ENCODE measurements around the gene PI4KA.

PI4KA gene

DNA sequence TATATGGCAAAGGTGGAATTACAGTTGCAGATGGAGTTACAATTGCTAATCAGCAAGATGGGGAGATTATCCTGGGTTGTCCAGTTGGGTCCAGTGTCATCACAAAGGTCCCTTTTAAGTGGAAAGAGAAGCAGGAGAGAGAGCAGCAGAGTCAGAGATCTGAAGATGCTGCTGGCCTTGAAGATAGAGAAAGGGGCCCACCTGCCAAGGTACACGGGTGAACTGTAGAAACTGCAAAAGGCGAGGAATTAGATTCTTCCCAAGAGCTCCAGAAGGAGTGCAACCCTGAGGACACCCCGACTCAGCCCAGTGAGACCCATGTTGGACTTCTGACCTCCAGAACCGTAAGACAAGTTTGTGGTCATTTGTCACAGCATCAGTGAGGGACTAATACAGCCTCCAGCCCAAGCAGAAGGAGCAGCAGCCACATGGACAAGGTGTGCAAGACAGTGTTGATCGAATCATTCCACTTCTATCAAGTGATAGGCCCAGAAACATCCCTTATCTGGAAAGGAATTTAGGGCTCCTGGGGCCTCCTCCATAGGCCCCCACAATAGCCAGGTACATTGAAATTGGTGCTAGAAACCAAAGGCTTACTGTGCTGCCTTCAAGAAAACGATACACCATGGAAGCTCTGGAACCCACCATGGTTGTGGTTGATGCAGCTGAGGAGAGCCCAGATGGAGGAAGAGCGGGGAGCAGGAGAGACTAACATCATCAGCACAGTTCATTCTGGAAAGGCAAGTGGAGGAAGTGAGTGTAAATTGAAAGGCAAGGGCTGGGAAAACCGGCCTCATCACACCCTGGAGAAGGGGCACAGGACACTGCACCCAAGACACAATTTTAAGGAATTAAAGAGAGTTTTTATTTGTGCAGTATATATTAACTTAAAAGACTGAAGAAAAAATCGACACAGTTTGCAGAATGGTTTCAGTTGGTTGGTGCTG lies 23.5 kb upstream of the PI4KA start:
- no peak for TF ChIP-seq EZH2phosphoT487 (IDR thresholded peaks at IDR 0.05; ENCODE audit: low read depth)
- TF ChIP-seq, protein P1, sequence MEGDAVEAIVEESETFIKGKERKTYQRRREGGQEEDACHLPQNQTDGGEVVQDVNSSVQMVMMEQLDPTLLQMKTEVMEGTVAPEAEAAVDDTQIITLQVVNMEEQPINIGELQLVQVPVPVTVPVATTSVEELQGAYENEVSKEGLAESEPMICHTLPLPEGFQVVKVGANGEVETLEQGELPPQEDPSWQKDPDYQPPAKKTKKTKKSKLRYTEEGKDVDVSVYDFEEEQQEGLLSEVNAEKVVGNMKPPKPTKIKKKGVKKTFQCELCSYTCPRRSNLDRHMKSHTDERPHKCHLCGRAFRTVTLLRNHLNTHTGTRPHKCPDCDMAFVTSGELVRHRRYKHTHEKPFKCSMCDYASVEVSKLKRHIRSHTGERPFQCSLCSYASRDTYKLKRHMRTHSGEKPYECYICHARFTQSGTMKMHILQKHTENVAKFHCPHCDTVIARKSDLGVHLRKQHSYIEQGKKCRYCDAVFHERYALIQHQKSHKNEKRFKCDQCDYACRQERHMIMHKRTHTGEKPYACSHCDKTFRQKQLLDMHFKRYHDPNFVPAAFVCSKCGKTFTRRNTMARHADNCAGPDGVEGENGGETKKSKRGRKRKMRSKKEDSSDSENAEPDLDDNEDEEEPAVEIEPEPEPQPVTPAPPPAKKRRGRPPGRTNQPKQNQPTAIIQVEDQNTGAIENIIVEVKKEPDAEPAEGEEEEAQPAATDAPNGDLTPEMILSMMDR (IDR thresholded peaks at IDR 0.05; ENCODE audit: low read depth, low read length): no peak
- Histone ChIP-seq H3K9me3 (ENCODE audit: insufficient read depth, low read length) (no peaks in the 10 kb centered on the region), H3K36me3 (replicated peaks; ENCODE audit: low read depth, low read length) (no peaks in the 10 kb centered on the region), H2AFZ (ENCODE audit: low read depth, low read length) (no peak overlapping the region), H3K9ac (ENCODE audit: low read length) (no peak overlapping the region), H3K27me3 (ENCODE audit: low read depth, low read length) (no peaks in the 10 kb centered on the region), H3K4me3 (ENCODE audit: low read length) (no peak overlapping the region), H3K4me2 (ENCODE audit: low read length) (no peak overlapping the region), H3K79me2 (ENCODE audit: low read length) (no peaks in the 10 kb centered on the region), H4K20me1 (ENCODE audit: insufficient read depth, low read length) (no peaks in the 10 kb centered on the region), H3K4me1 (ENCODE audit: low read length) (no peaks in the 10 kb centered on the region), H3K27ac (ENCODE audit: low read length) (no peak overlapping the region)

DNA sequence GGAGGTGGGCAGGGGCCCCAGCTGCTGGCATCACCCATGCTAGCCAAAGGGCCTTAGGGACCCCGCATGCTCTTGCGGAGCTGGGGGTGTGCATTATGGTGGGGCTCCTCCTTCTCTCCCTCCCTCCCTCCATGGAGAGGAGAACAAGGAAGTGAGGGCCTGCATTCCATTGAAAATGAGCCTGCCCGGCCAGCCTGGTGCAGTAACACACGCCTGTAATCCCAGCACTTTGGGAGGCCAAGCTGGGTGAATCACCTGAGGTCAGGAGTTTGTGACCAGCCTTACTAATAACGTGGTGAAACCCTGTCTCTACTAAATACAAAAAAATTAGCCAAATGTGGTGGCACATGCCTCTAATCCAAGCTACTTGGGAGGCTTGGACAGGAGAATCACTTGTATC lies 22.6 kb upstream of the PI4KA start:
- Histone ChIP-seq H3K4me3 (ENCODE audit: low read length) (no peak overlapping the region), H3K4me1 (ENCODE audit: low read length) (no peaks in the 10 kb centered on the region), H3K4me2 (ENCODE audit: low read length) (no peak overlapping the region), H3K9me3 (ENCODE audit: insufficient read depth, low read length) (no peaks in the 10 kb centered on the region), H3K27me3 (ENCODE audit: low read depth, low read length) (no peaks in the 10 kb centered on the region), H3K36me3 (replicated peaks; ENCODE audit: low read depth, low read length) (no peaks in the 10 kb centered on the region), H4K20me1 (ENCODE audit: insufficient read depth, low read length) (no peaks in the 10 kb centered on the region), H2AFZ (ENCODE audit: low read depth, low read length) (no peak overlapping the region), H3K79me2 (ENCODE audit: low read length) (no peaks in the 10 kb centered on the region), H3K9ac (ENCODE audit: low read length) (no peak overlapping the region), H3K27ac (ENCODE audit: low read length) (no peak overlapping the region)
- no peak for TF ChIP-seq EZH2phosphoT487 (IDR thresholded peaks at IDR 0.05; ENCODE audit: low read depth)
- TF ChIP-seq, protein P1 (IDR thresholded peaks at IDR 0.05; ENCODE audit: low read depth, low read length): no peak

DNA sequence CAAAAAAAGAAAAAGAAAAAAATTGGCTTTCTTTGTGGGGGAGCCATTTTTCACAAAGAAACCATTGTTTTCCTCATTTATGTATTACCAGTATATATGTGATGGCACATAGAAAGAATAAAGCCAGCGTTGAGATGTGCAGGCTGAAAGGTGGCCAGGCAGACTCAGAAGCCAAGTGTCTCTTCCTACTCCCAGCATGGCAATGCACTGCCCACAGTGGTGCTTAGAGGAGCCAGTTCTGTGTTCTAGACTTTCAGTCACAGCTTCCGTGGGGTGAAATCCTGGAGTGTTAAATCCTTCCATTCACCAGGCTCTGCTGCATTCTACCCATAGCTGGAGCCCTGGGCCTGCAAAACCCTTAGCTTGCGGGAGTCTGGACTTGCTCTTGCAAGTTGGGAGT lies 19.1 kb upstream of the PI4KA start:
- Histone ChIP-seq H3K4me3 (ENCODE audit: low read length) (no peak overlapping the region), H3K4me1 (ENCODE audit: low read length) (no peaks in the 10 kb centered on the region), H3K27me3 (ENCODE audit: low read depth, low read length) (no peaks in the 10 kb centered on the region), H3K79me2 (ENCODE audit: low read length) (no peaks in the 10 kb centered on the region), H3K9ac (ENCODE audit: low read length) (no peak overlapping the region), H3K36me3 (replicated peaks; ENCODE audit: low read depth, low read length) (no peaks in the 10 kb centered on the region), H4K20me1 (ENCODE audit: insufficient read depth, low read length) (no peaks in the 10 kb centered on the region), H2AFZ (ENCODE audit: low read depth, low read length) (no peak overlapping the region), H3K27ac (ENCODE audit: low read length) (no peak overlapping the region), H3K4me2 (ENCODE audit: low read length) (no peak overlapping the region), H3K9me3 (ENCODE audit: insufficient read depth, low read length) (no peaks in the 10 kb centered on the region)
- TF ChIP-seq, protein P1 (IDR thresholded peaks at IDR 0.05; ENCODE audit: low read depth, low read length): no peak
- no peak for TF ChIP-seq EZH2phosphoT487 (IDR thresholded peaks at IDR 0.05; ENCODE audit: low read depth)

DNA sequence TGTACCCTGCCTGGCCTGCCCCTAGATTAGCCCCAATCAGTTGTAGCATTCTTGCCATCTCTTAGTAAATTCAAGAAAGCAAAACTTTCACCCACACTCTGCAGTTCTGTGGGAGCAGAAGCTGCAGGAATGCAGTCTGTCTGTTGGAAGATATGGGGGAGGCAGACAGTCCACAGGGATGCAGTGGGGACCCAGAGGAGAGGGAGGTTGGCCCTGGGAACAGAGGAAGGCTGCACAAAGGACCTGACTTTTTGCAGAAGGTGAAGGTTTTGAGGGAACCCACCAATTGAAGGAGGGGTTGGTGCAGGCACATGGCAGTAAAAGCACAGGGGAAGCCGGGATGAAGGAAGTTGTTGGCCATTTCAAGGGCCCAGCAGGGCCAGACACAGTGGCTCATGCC lies 16.7 kb upstream of the PI4KA start:
- H3K36me3 ChIP-seq (replicated peaks; ENCODE audit: low read depth, low read length): peaks cover 3% of the 10 kb centered on the region
- H3K27ac ChIP-seq (ENCODE audit: low read length): no peak overlapping the region
- H3K27me3 ChIP-seq (ENCODE audit: low read depth, low read length): no peaks in the 10 kb centered on the region
- no peak overlapping the region for H3K4me3 ChIP-seq (ENCODE audit: low read length)
- H3K9me3 ChIP-seq (ENCODE audit: insufficient read depth, low read length): no peaks in the 10 kb centered on the region
- no peaks in the 10 kb centered on the region for H3K79me2 ChIP-seq (ENCODE audit: low read length)
- no peak overlapping the region for H2AFZ ChIP-seq (ENCODE audit: low read depth, low read length)
- H3K4me2 ChIP-seq (ENCODE audit: low read length): no peak overlapping the region
- H3K4me1 ChIP-seq (ENCODE audit: low read length): no peaks in the 10 kb centered on the region
- no peak for TF ChIP-seq EZH2phosphoT487 (IDR thresholded peaks at IDR 0.05; ENCODE audit: low read depth)
- TF ChIP-seq, protein P1 (IDR thresholded peaks at IDR 0.05; ENCODE audit: low read depth, low read length): no peak
- no peak overlapping the region for H3K9ac ChIP-seq (ENCODE audit: low read length)
- no peaks in the 10 kb centered on the region for H4K20me1 ChIP-seq (ENCODE audit: insufficient read depth, low read length)
